Ascending aorta (tissue), 2 donors: Measurements from ENCODE around the gene CCDC159. TPM values are rescaled to one million over a fixed set of nuclear protein-coding genes. Genes with fewer than 3 reads are reported as not detected.

ENCODE experiments used
- DNase-seq, 2 donors: peaks; one replicate each; pipeline ENCODE4 v3.0.0-alpha.2; 2019; ENCODE audit warnings: low spot score in 2 of 2
- H3K27ac ChIP-seq, 2 donors: fragments of 200-600 bp; sonication (generic); one replicate each; pipeline ENCODE4 v1.5.1; 2016 to 2017; ENCODE audit warnings: mild to moderate bottlenecking in 1 of 2
- H3K27me3 ChIP-seq: fragments of 200-600 bp; sonication (generic); one replicate; pipeline ENCODE4 v1.5.1; 2017
- H3K36me3 ChIP-seq, 2 donors: fragments of 200-600 bp; sonication (generic); one replicate each; pipeline ENCODE4 v1.5.1; 2016
- H3K4me1 ChIP-seq, 2 donors: fragments of 200-600 bp; sonication (generic); one replicate each; pipeline ENCODE4 v1.5.1; 2016 to 2017; ENCODE audit warnings: mild to moderate bottlenecking in 1 of 2
- H3K4me3 ChIP-seq, 2 donors: fragments of 200-600 bp; sonication (generic); one replicate each; pipeline ENCODE4 v1.5.1; 2016 to 2017; ENCODE audit warnings: mild to moderate bottlenecking in 1 of 2
- H3K9me3 ChIP-seq, 2 donors: fragments of 200-600 bp; sonication (generic); one replicate each; pipeline ENCODE4 v1.5.1; 2016
- intact Hi-C: fragments of 100-400 bp; cut with DNase I; formaldehyde crosslinking; loops from one replicate; pipeline ENCODE4 v1.15.1; 2023
- total RNA-seq: library from RNA; depleted of rRNA; stranded (reverse); fragments of >200 nt; gene quantifications from one replicate; pipeline ENCODE4 v1.1.0, GENCODE V29; 2016
- TF ChIP-seq, protein P1 (sequence below), 3 experiments: fragments of 200-600 bp in 2 of 3; fragments of 450-650 bp in 1 of 3; sonication (generic) in 2 of 3; IDR thresholded peaks; one replicate each; pipeline ENCODE4 v1.5.1; 2016 to 2019; ENCODE audit warnings: antibody characterized with exemption in 3 of 3, mild to moderate bottlenecking in 1 of 3, moderate library complexity in 1 of 3

The CCDC159 gene
- total RNA-seq, 1 donor from 2014 or later, result 79.0 TPM

DNA sequence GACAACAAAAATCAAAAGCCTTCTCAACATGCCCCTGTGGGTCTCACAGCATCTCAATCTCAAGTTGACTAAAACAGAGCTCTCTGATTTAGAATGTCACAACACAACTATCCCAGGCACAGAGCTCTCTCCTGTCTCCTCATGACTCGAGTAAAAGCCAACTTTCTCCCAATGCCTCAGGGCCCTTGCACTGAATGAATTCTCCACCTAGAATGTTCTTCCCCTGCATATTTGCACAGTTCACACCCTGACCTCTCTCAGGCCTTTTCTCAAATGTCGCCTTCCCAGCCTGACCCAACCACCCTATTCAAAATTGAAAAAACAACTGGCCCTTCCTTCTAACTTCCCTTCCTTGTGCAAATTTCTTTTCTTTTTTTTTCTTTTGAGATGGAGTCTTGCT, 24.4 kb downstream of the CCDC159 start:
- DNase-seq, result no peak
- peaks cover 0 to under 1% of the 10 kb centered on the region in 2 donors for H3K36me3 ChIP-seq
- H3K4me3 ChIP-seq, result no peak overlapping the region
- TF ChIP-seq, protein P1, sequence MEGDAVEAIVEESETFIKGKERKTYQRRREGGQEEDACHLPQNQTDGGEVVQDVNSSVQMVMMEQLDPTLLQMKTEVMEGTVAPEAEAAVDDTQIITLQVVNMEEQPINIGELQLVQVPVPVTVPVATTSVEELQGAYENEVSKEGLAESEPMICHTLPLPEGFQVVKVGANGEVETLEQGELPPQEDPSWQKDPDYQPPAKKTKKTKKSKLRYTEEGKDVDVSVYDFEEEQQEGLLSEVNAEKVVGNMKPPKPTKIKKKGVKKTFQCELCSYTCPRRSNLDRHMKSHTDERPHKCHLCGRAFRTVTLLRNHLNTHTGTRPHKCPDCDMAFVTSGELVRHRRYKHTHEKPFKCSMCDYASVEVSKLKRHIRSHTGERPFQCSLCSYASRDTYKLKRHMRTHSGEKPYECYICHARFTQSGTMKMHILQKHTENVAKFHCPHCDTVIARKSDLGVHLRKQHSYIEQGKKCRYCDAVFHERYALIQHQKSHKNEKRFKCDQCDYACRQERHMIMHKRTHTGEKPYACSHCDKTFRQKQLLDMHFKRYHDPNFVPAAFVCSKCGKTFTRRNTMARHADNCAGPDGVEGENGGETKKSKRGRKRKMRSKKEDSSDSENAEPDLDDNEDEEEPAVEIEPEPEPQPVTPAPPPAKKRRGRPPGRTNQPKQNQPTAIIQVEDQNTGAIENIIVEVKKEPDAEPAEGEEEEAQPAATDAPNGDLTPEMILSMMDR (IDR thresholded peaks at IDR 0.05), result no peak
- H3K9me3 ChIP-seq, result no peaks in the 10 kb centered on the region
- H3K27ac ChIP-seq, result no peak overlapping the region
- H3K27me3 ChIP-seq, result no peaks in the 10 kb centered on the region
- intact Hi-C loops, result no loop called here
- peaks cover 0 to 6% of the 10 kb centered on the region in 2 donors for H3K4me1 ChIP-seq

DNA sequence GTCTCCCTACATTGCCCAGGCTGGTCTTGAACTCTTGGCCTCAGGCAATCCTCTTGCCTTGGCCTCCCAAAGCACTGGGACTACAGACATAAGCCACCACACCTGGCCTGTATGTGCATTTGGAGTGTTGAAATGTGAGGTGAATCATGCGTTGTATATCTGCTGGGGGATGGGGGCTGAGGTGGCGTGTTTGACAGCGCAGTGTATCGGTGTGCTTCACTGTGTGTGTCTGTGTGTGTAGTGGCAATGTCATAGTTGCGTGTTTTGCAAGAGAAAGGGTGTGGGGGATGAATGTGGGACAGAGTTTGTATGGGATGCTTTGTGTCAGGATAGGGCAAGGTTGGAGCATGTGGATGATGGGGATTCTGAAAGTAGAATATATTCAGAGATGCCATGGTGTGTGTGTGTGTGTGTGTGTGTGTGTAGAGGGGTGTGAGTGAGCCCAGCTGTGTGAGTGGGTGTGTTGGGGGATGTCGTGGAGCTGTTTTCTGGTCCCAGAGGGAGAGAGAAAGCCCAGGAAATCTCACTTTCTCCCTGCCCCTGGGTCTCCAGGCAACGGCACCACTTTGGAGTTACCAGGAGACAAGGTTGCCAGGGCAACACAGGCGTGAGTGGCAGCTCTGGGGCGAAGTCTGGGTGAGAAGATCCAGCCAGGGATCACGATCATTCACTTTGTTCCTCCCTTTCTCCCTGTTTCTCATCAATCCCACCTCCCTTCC, 27.0 kb downstream of the CCDC159 start:
- Histone ChIP-seq H3K36me3 (no peaks in the 10 kb centered on the region), H3K4me1 (peaks cover 3 to 30% of the 10 kb centered on the region in 2 donors), H3K27ac (no peak overlapping the region), H3K4me3 (peak overlapping the region in 1 of 2 donors; percentile 65), H3K9me3 (no peaks in the 10 kb centered on the region), H3K27me3 (no peaks in the 10 kb centered on the region)
- DNase-seq, result no peak
- TF ChIP-seq, protein P1 (IDR thresholded peaks at IDR 0.05), result no peak
- intact Hi-C loops, result no loop called here

DNA sequence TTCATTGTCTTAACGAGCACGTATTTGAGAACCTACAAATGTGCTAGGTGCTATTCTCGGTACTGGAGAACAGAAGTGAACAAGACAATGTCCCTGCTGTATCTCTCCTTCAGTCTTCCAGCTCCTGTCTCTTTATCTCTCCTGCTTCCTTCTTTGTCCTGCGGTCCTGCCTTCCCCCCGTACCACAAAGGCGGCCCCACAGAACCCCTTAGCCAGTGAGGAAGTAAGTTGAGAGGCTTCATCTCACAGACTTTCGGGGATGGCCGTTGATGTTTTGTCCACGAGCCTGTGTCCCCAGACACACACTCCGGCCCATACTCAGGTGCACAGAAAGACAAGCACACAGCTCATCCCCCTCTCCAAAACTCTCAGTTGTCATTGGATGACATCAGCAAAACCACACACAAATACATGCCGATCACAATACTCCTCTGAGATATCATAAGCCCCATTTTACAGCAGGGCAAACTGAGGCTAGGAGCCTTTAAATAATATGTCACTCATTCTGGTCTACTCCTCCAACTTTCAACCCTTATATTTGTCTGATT, 27.6 kb downstream of the CCDC159 start:
- Histone ChIP-seq H3K36me3 (no peaks in the 10 kb centered on the region), H3K9me3 (no peaks in the 10 kb centered on the region), H3K27me3 (no peaks in the 10 kb centered on the region), H3K4me1 (peaks cover 3 to 36% of the 10 kb centered on the region in 2 donors), H3K4me3 (peak overlapping the region; percentile 64 to 65), H3K27ac (peak overlapping the region; percentile 93 to 94)
- DNase-seq, result no peak
- TF ChIP-seq, protein P1 (IDR thresholded peaks at IDR 0.05), result no peak
- intact Hi-C loops, result loop anchor here (1.0 to 2.0 kb wide), 4 partner anchors 28 to 109 kb away; partner anchors contain the start of genes CCDC159, ODAD3, PRKCSH and TMEM205

DNA sequence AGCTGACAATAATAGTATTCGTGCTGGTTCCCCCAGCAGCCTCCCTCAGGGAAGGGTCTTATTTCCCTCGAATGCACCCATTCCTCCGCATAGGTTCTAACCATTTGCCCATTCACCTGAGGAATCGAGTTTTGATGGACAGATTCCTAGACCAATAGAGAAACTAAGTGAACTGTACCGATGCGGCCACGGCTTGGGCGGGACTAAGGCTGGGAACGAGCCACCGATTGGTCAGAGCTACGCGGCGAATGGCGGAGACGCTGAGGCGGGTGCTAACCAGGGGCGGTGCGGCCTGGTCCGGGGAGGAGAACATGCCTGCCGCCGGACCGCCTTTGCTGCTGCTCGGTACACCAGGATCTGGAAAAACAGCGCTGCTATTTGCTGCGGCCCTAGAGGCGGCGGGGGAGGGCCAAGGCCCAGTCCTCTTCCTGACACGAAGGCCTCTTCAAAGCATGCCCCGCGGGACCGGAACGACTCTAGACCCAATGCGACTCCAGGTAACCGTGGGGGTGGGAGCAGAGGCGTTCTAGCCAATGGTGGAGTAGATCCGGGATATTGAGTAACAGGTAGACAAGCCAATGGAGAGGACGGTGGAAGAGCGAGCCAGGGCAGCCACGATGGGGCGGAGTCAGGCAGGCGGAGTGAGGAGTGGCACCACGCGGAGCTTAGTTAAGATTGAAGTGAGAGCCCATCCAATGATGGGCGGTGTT, 28.3 kb downstream of the CCDC159 start, which contains the start of gene SWSAP1:
Gene SWSAP1, plus strand, starts transcription at position 234 of the 710 bp plus-strand sequence. Its CDS starts 15 bp downstream, at position 249.
- Histone ChIP-seq H3K27ac (peak within 1 kb of the TSS; percentile 93 to 94), H3K9me3 (no peaks in the 10 kb centered on the region), H3K27me3 (no peaks in the 10 kb centered on the region), H3K36me3 (no peaks in the 10 kb centered on the region), H3K4me1 (peaks cover 3 to 39% of the 10 kb centered on the region in 2 donors), H3K4me3 (peak within 1 kb of the TSS; percentile 64 to 65)
- TF ChIP-seq, protein P1 (IDR thresholded peaks at IDR 0.05), result no peak
- intact Hi-C loops, result loop anchor here (1.0 to 2.0 kb wide), 4 partner anchors 28 to 108 kb away; partner anchors contain the start of genes CCDC159, ODAD3, PRKCSH and TMEM205
- DNase-seq, result peak; percentile 98 to 99

DNA sequence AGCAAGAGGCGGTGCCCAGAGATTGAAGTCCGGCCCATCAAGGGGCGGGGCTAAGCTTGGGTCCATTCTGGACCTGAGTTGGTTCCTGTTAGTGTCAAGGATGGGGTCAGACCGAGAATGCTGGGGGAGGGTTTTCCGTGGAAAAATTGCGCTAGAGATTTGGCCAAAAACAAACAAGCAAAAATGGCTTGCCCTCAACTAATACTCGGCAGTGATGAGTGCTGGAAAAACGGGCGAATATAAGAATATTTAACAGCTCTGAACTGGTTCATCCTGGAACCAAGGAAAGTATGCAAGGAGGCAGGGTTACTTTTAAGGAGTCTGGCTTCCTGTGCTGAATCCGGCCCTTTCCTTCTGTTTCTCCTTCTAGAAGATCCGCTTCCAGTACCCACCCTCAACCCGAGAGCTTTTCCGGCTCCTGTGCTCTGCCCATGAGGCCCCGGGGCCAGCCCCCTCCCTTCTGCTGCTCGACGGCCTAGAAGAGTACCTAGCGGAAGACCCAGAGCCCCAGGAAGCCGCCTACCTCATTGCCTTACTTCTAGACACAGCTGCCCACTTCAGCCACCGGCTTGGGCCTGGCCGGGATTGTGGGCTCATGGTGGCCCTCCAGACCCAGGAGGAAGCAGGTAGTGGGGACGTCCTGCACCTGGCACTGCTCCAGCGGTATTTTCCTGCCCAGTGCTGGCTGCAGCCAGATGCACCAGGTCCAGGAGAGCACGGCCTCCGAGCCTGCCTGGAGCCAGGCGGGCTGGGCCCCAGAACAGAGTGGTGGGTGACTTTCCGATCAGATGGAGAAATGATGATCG, 29.0 kb downstream of the CCDC159 start:
- peaks cover 5 to 40% of the 10 kb centered on the region in 2 donors for H3K4me1 ChIP-seq
- intact Hi-C loops, result loop anchor here (2.0 kb wide), 2 partner anchors 81 to 107 kb away; no protein-coding TSS in a partner anchor
- TF ChIP-seq, protein P1 (IDR thresholded peaks at IDR 0.05), result no peak

More for the DNA sequence above, 29.0 kb downstream of the CCDC159 start:
- DNase-seq, result peak in 1 of 2 donors; percentile 81
- Histone ChIP-seq H3K4me3 (peak overlapping the region; percentile 61 to 64), H3K27me3 (no peaks in the 10 kb centered on the region), H3K27ac (peak overlapping the region; percentile 85 to 94), H3K9me3 (no peaks in the 10 kb centered on the region), H3K36me3 (no peaks in the 10 kb centered on the region)
